OCI-LY1 (cell line): ENCODE data around the gene MECR.

Experiments
- H2AFZ ChIP-seq: fragments of 200-600 bp; sonication (generic), shearing (Covaris generic); 2 replicates; pipeline ENCODE4 v1.6.0; 2014; ENCODE audit warnings: antibody characterized with exemption, mild to moderate bottlenecking, low read length
- H3F3A ChIP-seq: fragments of 200-600 bp; sonication (generic), shearing (Covaris generic); 2 replicates; pipeline ENCODE4 v1.6.0; 2014; ENCODE audit warnings: mild to moderate bottlenecking, antibody characterized with exemption, low read length, moderate library complexity; ENCODE audit not compliant: insufficient read depth
- H3K27ac ChIP-seq: fragments of 200-600 bp; sonication (generic); 2 replicates; pipeline ENCODE4 v1.5.1; 2014; ENCODE audit warnings: low read length, mixed run types, mild to moderate bottlenecking, low read depth; ENCODE audit not compliant: poor library complexity, severe bottlenecking
- H3K27me3 ChIP-seq: fragments of 200-600 bp; sonication (generic); 2 replicates; pipeline ENCODE4 v1.6.0; 2014; ENCODE audit warnings: antibody characterized with exemption, mild to moderate bottlenecking, low read length, moderate library complexity; ENCODE audit not compliant: insufficient read depth
- H3K36me3 ChIP-seq: fragments of 200-600 bp; sonication (generic); 2 replicates; pipeline ENCODE4 v1.6.1; 2014; ENCODE audit warnings: mild to moderate bottlenecking, antibody characterized with exemption, low read length, moderate library complexity, mixed read lengths; ENCODE audit not compliant: insufficient read depth
- H3K4me1 ChIP-seq: fragments of 200-600 bp; sonication (generic); 2 replicates; pipeline ENCODE4 v1.5.1; 2014; ENCODE audit warnings: mild to moderate bottlenecking, low read length, moderate library complexity; ENCODE audit not compliant: insufficient read depth, severe bottlenecking
- H3K4me2 ChIP-seq: fragments of 200-600 bp; sonication (generic), shearing (Covaris generic); 2 replicates; pipeline ENCODE4 v1.6.1; 2014; ENCODE audit warnings: low read length
- H3K4me3 ChIP-seq: fragments of 200-600 bp; sonication (generic); 2 replicates; pipeline ENCODE4 v1.5.1; 2014; ENCODE audit warnings: low read length, low read depth, mild to moderate bottlenecking, mixed read lengths; ENCODE audit not compliant: poor library complexity, severe bottlenecking
- H3K79me2 ChIP-seq: fragments of 200-600 bp; shearing (Covaris generic); 2 replicates; pipeline ENCODE4 v1.6.1; 2016; ENCODE audit warnings: mixed run types, low read length, mixed read lengths; ENCODE audit not compliant: insufficient read depth
- H3K9ac ChIP-seq: fragments of 200-600 bp; sonication (generic), shearing (Covaris generic); 2 replicates; pipeline ENCODE4 v1.6.1; 2014; ENCODE audit warnings: mild to moderate bottlenecking, low read length, mixed read lengths
- H3K9me2 ChIP-seq: fragments of 200-600 bp; sonication (generic), shearing (Covaris generic); 2 replicates; pipeline ENCODE4 v1.6.1; 2014; ENCODE audit warnings: low read depth, mild to moderate bottlenecking, low read length, mixed read lengths
- H3K9me3 ChIP-seq: fragments of 200-600 bp; shearing (Covaris generic); 2 replicates; pipeline ENCODE4 v1.6.1; 2014; ENCODE audit warnings: low read length, mixed read lengths
- H4K20me1 ChIP-seq: fragments of 200-600 bp; sonication (generic), shearing (Covaris generic); 2 replicates; pipeline ENCODE4 v1.6.0; 2016; ENCODE audit warnings: mild to moderate bottlenecking, low read length; ENCODE audit not compliant: insufficient read depth
- CTCF ChIP-seq: fragments of 200-600 bp; sonication (generic), shearing (Covaris generic); IDR thresholded peaks from 2 replicates; pipeline ENCODE4 v1.5.1; 2017; ENCODE audit warnings: mild to moderate bottlenecking, antibody characterized with exemption, low read length, moderate library complexity, mixed read lengths
- EZH2 ChIP-seq: fragments of 200-600 bp; sonication (generic), shearing (Covaris generic); IDR thresholded peaks from 2 replicates; pipeline ENCODE4 v1.8.0; 2017; ENCODE audit warnings: borderline replicate concordance, mixed run types, mild to moderate bottlenecking, antibody characterized with exemption, low read length, moderate library complexity, mixed read lengths

MECR gene

DNA sequence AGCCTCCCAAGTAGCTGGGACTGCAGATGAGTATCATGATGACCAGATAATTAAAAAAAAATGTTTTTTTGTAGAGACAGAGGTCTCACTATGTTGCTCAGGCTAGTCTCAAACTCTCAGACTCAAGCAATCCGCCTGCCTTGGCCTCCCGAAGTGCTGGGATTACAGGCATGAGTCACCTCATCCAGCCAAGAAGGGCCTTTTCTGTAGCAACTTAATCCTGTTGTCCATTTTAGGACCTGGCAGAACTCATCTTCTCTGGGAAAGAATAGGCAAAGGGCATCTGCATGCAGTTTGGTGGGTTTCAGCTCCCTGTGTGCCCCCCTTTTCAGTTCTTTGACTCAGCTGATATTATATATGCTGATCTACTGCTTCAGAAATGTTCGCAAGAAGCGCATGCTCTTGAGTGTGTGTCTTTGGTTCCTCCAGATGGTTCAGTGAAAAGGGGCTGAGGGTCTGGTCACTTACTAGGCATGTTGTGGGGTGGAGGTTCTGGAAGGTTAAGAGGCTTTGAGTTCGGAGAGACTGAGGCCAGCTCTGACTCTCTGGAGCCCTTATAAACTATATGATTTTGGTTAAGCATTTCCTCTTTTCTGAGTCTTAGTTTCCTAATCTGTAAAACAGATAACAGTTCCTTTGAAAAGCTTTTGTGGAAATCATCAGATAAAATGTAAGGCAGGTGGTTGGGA is 29.7 kb downstream of the MECR start:
- peaks cover 43% of the 10 kb centered on the region for H3K36me3 ChIP-seq
- no peaks in the 10 kb centered on the region for H3K79me2 ChIP-seq

GRCh38 chr1:29197993-29198392 is 32.7 kb downstream of the MECR start:
- H3K79me2 ChIP-seq = no peaks in the 10 kb centered on the region
- H3F3A ChIP-seq = no peaks in the 10 kb centered on the region
- no peak overlapping the region for H3K9ac ChIP-seq
- no peaks in the 10 kb centered on the region for H3K27me3 ChIP-seq
- H3K4me2 ChIP-seq = no peak overlapping the region
- H3K9me3 ChIP-seq = no peaks in the 10 kb centered on the region
- peaks cover 49% of the 10 kb centered on the region for H3K36me3 ChIP-seq
- H3K4me1 ChIP-seq = no peaks in the 10 kb centered on the region
- TF ChIP-seq CTCF (no peak), EZH2 (no peak)
- no peaks in the 10 kb centered on the region for H3K9me2 ChIP-seq
- no peak overlapping the region for H3K27ac ChIP-seq
- H3K4me3 ChIP-seq = no peak overlapping the region
- H2AFZ ChIP-seq = no peak overlapping the region
- no peaks in the 10 kb centered on the region for H4K20me1 ChIP-seq

More for the DNA sequence above, 29.7 kb downstream of the MECR start:
- Histone ChIP-seq H3K27ac (no peak overlapping the region), H3K9me3 (no peaks in the 10 kb centered on the region), H3K4me1 (no peaks in the 10 kb centered on the region), H3K9me2 (no peaks in the 10 kb centered on the region), H3K4me2 (no peak overlapping the region), H3K4me3 (no peak overlapping the region), H3F3A (no peaks in the 10 kb centered on the region), H3K27me3 (no peaks in the 10 kb centered on the region), H2AFZ (no peak overlapping the region), H3K9ac (no peak overlapping the region), H4K20me1 (no peaks in the 10 kb centered on the region)
- TF ChIP-seq CTCF = no peak
- TF ChIP-seq EZH2 = no peak

DNA sequence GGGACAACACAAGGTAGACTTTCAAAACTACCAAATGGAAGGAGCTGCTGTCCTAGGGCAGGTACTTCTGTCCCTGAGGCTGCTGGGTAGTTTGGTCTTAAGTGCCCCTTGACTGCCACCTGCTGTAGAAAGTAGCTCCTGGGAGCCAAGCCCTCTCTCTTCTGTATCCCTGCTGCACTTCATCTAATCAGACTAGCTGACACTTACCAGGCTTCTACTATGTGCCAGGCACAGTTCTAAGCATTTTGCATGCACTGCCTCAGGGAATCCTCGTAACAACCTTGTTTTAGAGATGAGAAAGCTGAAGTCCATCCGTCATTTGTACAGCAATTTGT is 33.2 kb downstream of the MECR start:
- Histone ChIP-seq H2AFZ (no peak overlapping the region), H3K9ac (no peak overlapping the region), H3K36me3 (peaks cover 47% of the 10 kb centered on the region)

More for the DNA sequence above, 33.2 kb downstream of the MECR start:
- Histone ChIP-seq H3F3A (no peaks in the 10 kb centered on the region), H3K9me3 (no peaks in the 10 kb centered on the region), H3K79me2 (no peaks in the 10 kb centered on the region), H3K9me2 (no peaks in the 10 kb centered on the region), H4K20me1 (no peaks in the 10 kb centered on the region), H3K4me1 (no peaks in the 10 kb centered on the region), H3K4me3 (no peak overlapping the region), H3K27me3 (no peaks in the 10 kb centered on the region), H3K27ac (no peak overlapping the region), H3K4me2 (no peak overlapping the region)
- TF ChIP-seq EZH2 (no peak), CTCF (peak; percentile 66)
